K562 (cell line): Measurements from ENCODE around the gene TUBB2A. TPM values are rescaled to one million over a fixed set of nuclear protein-coding genes. Genes with fewer than 3 reads are reported as not detected.
A peak's percentile ranks its signal among the peaks of the same experiment; 100 is the strongest.

ENCODE experiments used
- ATAC-seq: fragments of 200-7000 bp; cut with Tn5 transposase; 3 replicates; pipeline ENCODE4 v1.9.1; 2020; ENCODE audit warnings: moderate library complexity
- BruUV-seq: library from RNA; stranded (reverse); fragments of 400-500 nt; replicated peaks from 2 replicates; lab custom pipeline; 2021; lab: Mats Ljungman, UMichigan
- CTCF ChIA-PET: fragments of 300-600 bp; formaldehyde crosslinking; extraction: SDS; loops from one replicate; lab custom pipeline; 2021; ENCODE audit warnings: low intra/inter-chr PET ratio; lab: Yijun Ruan, JAX
- POLR2A ChIA-PET: fragments of 300-600, 350-650 bp; sonication (Branson Sonifier 250); formaldehyde crosslinking; extraction: SDS; loops from one replicate; lab custom pipeline; 2021; ENCODE audit warnings: antibody characterized with exemption, inconsistent platforms; lab: Yijun Ruan, JAX
- DNase-seq, 4 experiments: peaks; one replicate each; pipeline versions ENCODE4 v3.0.0 to v3.0.0-alpha.2; 2011 to 2018; ENCODE audit warnings: low spot score in 3 of 4, mixed read lengths in 3 of 4; ENCODE audit errors: extremely low read depth in 1 of 4
- FAIRE-seq: peaks from 2 replicates; lab custom pipeline; 2011; peaks lifted over from hg19 to GRCh38; lab: Jason Lieb, UNC
- H2AFZ ChIP-seq: 2 replicates; pipeline ENCODE4 v1.6.0; 2011; ENCODE audit warnings: low read depth, low read length, control low read depth, inconsistent platforms
- H3K27ac ChIP-seq: fragments of 200-600 bp; 3 replicates; pipeline ENCODE4 v1.8.0; 2011; ENCODE audit warnings: low read depth, mild to moderate bottlenecking, control low read depth, inconsistent platforms, low read length, moderate library complexity, mixed read lengths; ENCODE audit errors: extremely low read depth
- H3K27me3 ChIP-seq, 2 experiments: fragments of 300-600 bp in 1 of 2; 2 replicates in 1 of 2; 3 replicates in 1 of 2; pipeline versions ENCODE4 v1.6.0 to v1.8.0; 2011; ENCODE audit warnings: inconsistent platforms in 2 of 2, low read length in 2 of 2, mild to moderate bottlenecking in 1 of 2, mixed read lengths in 1 of 2, moderate library complexity in 1 of 2; ENCODE audit not compliant: control insufficient read depth in 2 of 2, insufficient read depth in 2 of 2
- H3K36me3 ChIP-seq: fragments of 300-600 bp; 3 replicates; pipeline ENCODE4 v1.8.0; 2011; ENCODE audit warnings: mild to moderate bottlenecking, low read length, inconsistent platforms; ENCODE audit not compliant: control insufficient read depth, insufficient read depth
- H3K4me1 ChIP-seq, 2 experiments: fragments of 200-600 bp in 1 of 2; replicated peaks in 1 of 2; 2 replicates in 1 of 2; 3 replicates in 1 of 2; pipeline versions ENCODE4 v1.5.1 to v1.8.0; 2011; ENCODE audit warnings: inconsistent platforms in 2 of 2, low read length in 2 of 2, mild to moderate bottlenecking in 1 of 2, mixed read lengths in 1 of 2, moderate library complexity in 1 of 2; ENCODE audit not compliant: control insufficient read depth in 2 of 2, insufficient read depth in 2 of 2
- H3K4me2 ChIP-seq: 2 replicates; pipeline ENCODE4 v1.6.1; 2011; ENCODE audit warnings: low read length, control low read depth, inconsistent platforms, mixed read lengths; ENCODE audit not compliant: insufficient read depth
- H3K4me3 ChIP-seq: fragments of 200-600 bp; sonication (generic), shearing (Covaris generic); 2 replicates; pipeline ENCODE4 v1.5.1; 2016; ENCODE audit warnings: control low read depth, inconsistent platforms
- H3K79me2 ChIP-seq: fragments of 200-600 bp; 3 replicates; pipeline ENCODE4 v1.8.0; 2011; ENCODE audit warnings: low read length, inconsistent platforms; ENCODE audit not compliant: control insufficient read depth, insufficient read depth
- H3K9ac ChIP-seq, 2 experiments: 2 replicates each; pipeline versions ENCODE4 v1.6.0 to v1.6.1; 2011; ENCODE audit warnings: low read depth in 2 of 2, low read length in 2 of 2, control low read depth in 1 of 2, inconsistent platforms in 1 of 2, mild to moderate bottlenecking in 1 of 2, mixed read lengths in 1 of 2; ENCODE audit not compliant: insufficient read depth in 1 of 2
- H3K9me1 ChIP-seq: one replicate; pipeline ENCODE4 v1.6.0; 2011; ENCODE audit warnings: inconsistent platforms, mild to moderate bottlenecking, low read length, moderate library complexity; ENCODE audit not compliant: control insufficient read depth, insufficient read depth
- H3K9me3 ChIP-seq: replicated peaks from 2 replicates; pipeline ENCODE4 v1.5.1; 2011; ENCODE audit warnings: low read depth, low read length, inconsistent platforms; ENCODE audit not compliant: control insufficient read depth, insufficient read depth
- H4K20me1 ChIP-seq: replicated peaks from 2 replicates; pipeline ENCODE4 v1.6.1; 2011; ENCODE audit warnings: low read length, inconsistent platforms, mixed read lengths; ENCODE audit not compliant: control insufficient read depth, insufficient read depth
- HMGN3 ChIP-seq: IDR thresholded peaks from 2 replicates; pipeline ENCODE4 v1.6.1; 2011; ENCODE audit warnings: borderline replicate concordance, low read depth, mild to moderate bottlenecking, mixed read lengths, low read length; ENCODE audit not compliant: insufficient read length; ENCODE audit errors: extremely low read depth
- HNRNPLL ChIP-seq: fragments of 200-400 bp; formaldehyde crosslinking; IDR thresholded peaks from 2 replicates; pipeline ENCODE4 v1.6.1; 2017; ENCODE audit warnings: low read length, low read depth, mild to moderate bottlenecking; ENCODE audit not compliant: poor library complexity, severe bottlenecking
- POLR2G ChIP-seq: fragments of 200-400 bp; formaldehyde crosslinking; IDR thresholded peaks from 2 replicates; pipeline ENCODE4 v1.6.1; 2017; ENCODE audit warnings: low read depth, mild to moderate bottlenecking, antibody characterized with exemption, low read length, moderate library complexity
- ZNF217 ChIP-seq: sonication (generic); formaldehyde crosslinking; IDR thresholded peaks from 2 replicates; pipeline ENCODE4 v1.8.0; 2022; ENCODE audit warnings: mild to moderate bottlenecking, missing genetic modification reagents
- WGBS: fragments of 100-300 bp; shearing (Covaris generic); methylation state at CpG from one replicate; pipeline ENCODE4 v1.1.6; 2016; ENCODE audit warnings: low coverage, mixed read lengths; ENCODE audit not compliant: insufficient coverage; ENCODE audit errors: missing lambda C conversion rate; 5-methylcytosine and 5-hydroxymethylcytosine counted together
- in situ Hi-C: fragments of 300-500 bp; cut with MboI; formaldehyde crosslinking; loops from 4 replicates; pipeline ENCODE4 v1.15.0; 2018; ENCODE audit warnings: inconsistent platforms, mixed read lengths
- intact Hi-C: fragments of 100-400 bp; cut with micrococcal nuclease; formaldehyde crosslinking; loops from 2 replicates; pipeline ENCODE4 v1.14.2; 2022
- polyA plus RNA-seq, 8 experiments: library from polyadenylated mRNA; depleted of rRNA in 4 of 8; stranded (reverse) in 5 of 8; unstranded in 3 of 8; fragments of >200 nt; fragmentation: Nextera tagmentation in 2 of 8; fragmentation: Illumina TruSeq in 1 of 8; extraction: Ambion mirVana in 2 of 8; extraction: Trizol in 1 of 8; gene quantifications; 2 replicates each; pipeline versions ENCODE4 v1.2.1 to v1.2.3, GENCODE V29; 2011 to 2014; ENCODE audit warnings: inconsistent platforms in 1 of 8, missing spikeins in 1 of 8
- total RNA-seq, 7 experiments: library from RNA; depleted of rRNA in 6 of 7; stranded (reverse); fragments of >200 nt in 6 of 7; fragmentation: Illumina TruSeq in 2 of 7; extraction: Trizol in 2 of 7; gene quantifications; 2 replicates each; pipeline versions ENCODE4 v1.2.1 to v1.2.3, GENCODE V29; 2011 to 2021; ENCODE audit warnings: low replicate concordance in 1 of 7
- TF ChIP-seq, protein P1 (sequence below), 2 experiments: fragments of 450-650 bp; IDR thresholded peaks; 2 replicates each; pipeline ENCODE4 v1.6.1; 2018; ENCODE audit warnings: mild to moderate bottlenecking in 2 of 2, low read depth in 1 of 2; ENCODE audit not compliant: partially characterized antibody in 2 of 2

TUBB2A gene
- total and polyA plus RNA-seq, 9 of the 15 experiments (the other 6 are each of a cell fraction or from before 2014, with no cell fraction given), result 3.6 to 92.1 (median 45.6) TPM

DNA sequence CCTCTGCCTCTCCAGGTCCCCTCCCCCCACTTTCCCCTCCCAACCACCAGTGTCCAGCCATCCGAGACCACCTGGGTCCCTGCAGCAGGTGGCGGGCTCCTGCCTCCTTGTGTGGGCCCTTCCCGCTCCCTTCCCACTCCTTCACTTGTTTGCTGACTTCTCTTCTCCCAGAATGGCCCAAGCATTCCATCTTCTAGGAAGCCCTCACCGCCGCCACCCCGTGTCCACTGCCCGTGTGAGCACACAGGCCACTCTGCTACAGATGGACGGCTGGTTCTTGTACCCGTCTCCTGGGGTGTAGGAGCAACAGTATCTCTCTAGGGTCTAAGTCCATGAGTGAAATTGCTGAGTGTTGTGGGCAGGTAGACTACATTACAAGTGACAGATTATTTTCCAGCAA is 23.8 kb downstream of the TUBB2A start (continued):
- TF ChIP-seq, protein P1, sequence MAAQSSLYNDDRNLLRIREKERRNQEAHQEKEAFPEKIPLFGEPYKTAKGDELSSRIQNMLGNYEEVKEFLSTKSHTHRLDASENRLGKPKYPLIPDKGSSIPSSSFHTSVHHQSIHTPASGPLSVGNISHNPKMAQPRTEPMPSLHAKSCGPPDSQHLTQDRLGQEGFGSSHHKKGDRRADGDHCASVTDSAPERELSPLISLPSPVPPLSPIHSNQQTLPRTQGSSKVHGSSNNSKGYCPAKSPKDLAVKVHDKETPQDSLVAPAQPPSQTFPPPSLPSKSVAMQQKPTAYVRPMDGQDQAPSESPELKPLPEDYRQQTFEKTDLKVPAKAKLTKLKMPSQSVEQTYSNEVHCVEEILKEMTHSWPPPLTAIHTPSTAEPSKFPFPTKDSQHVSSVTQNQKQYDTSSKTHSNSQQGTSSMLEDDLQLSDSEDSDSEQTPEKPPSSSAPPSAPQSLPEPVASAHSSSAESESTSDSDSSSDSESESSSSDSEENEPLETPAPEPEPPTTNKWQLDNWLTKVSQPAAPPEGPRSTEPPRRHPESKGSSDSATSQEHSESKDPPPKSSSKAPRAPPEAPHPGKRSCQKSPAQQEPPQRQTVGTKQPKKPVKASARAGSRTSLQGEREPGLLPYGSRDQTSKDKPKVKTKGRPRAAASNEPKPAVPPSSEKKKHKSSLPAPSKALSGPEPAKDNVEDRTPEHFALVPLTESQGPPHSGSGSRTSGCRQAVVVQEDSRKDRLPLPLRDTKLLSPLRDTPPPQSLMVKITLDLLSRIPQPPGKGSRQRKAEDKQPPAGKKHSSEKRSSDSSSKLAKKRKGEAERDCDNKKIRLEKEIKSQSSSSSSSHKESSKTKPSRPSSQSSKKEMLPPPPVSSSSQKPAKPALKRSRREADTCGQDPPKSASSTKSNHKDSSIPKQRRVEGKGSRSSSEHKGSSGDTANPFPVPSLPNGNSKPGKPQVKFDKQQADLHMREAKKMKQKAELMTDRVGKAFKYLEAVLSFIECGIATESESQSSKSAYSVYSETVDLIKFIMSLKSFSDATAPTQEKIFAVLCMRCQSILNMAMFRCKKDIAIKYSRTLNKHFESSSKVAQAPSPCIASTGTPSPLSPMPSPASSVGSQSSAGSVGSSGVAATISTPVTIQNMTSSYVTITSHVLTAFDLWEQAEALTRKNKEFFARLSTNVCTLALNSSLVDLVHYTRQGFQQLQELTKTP (IDR thresholded peaks at IDR 0.05; ENCODE audit: low read depth in 1 of 2, partially characterized antibody in 2 of 2), result no peak
- TF ChIP-seq HMGN3 (no peak), HNRNPLL (no peak)

DNA sequence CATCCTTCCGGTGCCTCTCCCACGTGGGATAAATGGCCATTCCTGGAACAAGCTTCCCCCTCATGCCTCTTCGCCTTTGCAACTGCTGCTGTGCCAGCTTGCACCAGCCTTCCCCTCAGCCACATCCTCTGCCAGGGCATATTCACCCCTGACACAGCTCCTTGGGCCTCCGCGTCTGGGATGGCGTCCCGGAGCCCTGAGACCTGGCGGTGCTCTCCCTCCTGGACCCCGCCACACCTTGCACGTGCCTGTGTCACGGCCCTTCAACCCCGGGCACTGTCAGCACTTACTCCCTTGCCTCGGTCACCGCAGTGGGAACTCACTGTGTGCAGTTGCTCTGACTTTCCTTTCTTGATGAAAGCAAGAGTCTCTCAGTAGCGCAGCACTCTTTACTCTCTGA is 25.6 kb downstream of the TUBB2A start:
- CTCF ChIA-PET, result no interaction called here

More for the DNA sequence above, 25.6 kb downstream of the TUBB2A start:
- H4K20me1 ChIP-seq, result no peaks in the 10 kb centered on the region
- no peaks in the 10 kb centered on the region for H3K9me3 ChIP-seq
- H3K4me2 ChIP-seq, result no peak overlapping the region
- H3K36me3 ChIP-seq, result no peaks in the 10 kb centered on the region
- intact Hi-C loops, result no loop called here
- no peaks in the 10 kb centered on the region for H3K9me1 ChIP-seq
- BruUV-seq, result no TSS peak
- peak overlapping the region in 1 of 2 experiments; percentile 54; a peak in 2 of 4 replicates for H3K9ac ChIP-seq
- peaks cover 0 to 12% of the 10 kb centered on the region in 2 experiments; a peak in 3 of 5 replicates for H3K4me1 ChIP-seq
- POLR2A ChIA-PET, result interaction anchor here (0.7 to 1.3 kb wide), 3 partner anchors 45 to 1238 kb away, joined by 3 to 4 read pairs (median 3); no protein-coding TSS in a partner anchor
- H2AFZ ChIP-seq, result no peak overlapping the region
- in situ Hi-C loops, result no loop called here
- DNase-seq (no peak), FAIRE-seq (no peak), ATAC-seq (no peak)
- H3K79me2 ChIP-seq, result no peaks in the 10 kb centered on the region
- no peak overlapping the region for H3K27ac ChIP-seq
- TF ChIP-seq ZNF217 (CRISPR knock-in tag) (no peak), POLR2G (0 out of 2 replicates have a peak, but pooled peaks have one; percentile 21)
- WGBS, result 82% methylated on average over 15 of the region's 15 CpGs
- H3K4me3 ChIP-seq, result no peak overlapping the region
- H3K27me3 ChIP-seq, result no peaks in the 10 kb centered on the region
